Gastrocnemius medialis (tissue), 4 donors: ENCODE measurements around the gene LEKR1.
"Not testable (repeated sequence)": the region's sequence is repeated elsewhere in the genome, so short reads cannot be mapped to it uniquely, and the experiment has no call there.

Experiments
- CTCF ChIP-seq, 5 experiments: fragments of 450-650 bp in 3 of 5; fragments of 200-600 bp in 2 of 5; sonication (generic) in 2 of 5; IDR thresholded peaks in 4 of 5; conservative IDR thresholded peaks in 1 of 5; 1 replicate in 4 of 5; 2 replicates in 1 of 5; pipeline ENCODE4 v1.5.1; 2016 to 2019; ENCODE audit warnings: antibody characterized with exemption in 5 of 5, mild to moderate bottlenecking in 3 of 5, moderate library complexity in 3 of 5
- POLR2A ChIP-seq, 2 donors: fragments of 450-650 bp; IDR thresholded peaks; one replicate each; pipeline ENCODE4 v1.6.1; 2017; ENCODE audit warnings: antibody characterized with exemption in 2 of 2, mild to moderate bottlenecking in 2 of 2, moderate library complexity in 2 of 2

DNA sequence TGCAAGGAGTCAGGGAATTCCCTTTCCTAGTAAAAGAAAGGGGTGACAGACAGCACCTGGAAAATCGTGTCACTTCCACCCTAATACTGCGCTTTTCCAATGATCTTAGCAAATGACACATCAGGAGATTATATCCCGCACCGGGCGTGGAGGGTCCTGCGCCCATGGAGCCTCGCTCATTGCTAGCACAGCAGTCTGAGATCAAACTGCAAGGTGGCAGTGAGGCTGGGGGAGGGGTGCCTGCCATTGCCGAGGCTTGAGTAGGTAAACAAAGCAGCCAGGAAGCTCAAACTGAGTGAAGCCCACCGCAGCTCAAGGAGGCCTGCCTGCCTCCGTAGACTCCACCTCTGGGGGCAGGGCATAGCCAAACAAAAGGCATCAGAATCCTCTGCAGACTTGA lies 140.2 kb downstream of the LEKR1 start:
- TF ChIP-seq CTCF (IDR thresholded peaks at IDR 0.05 in 4 of 5, conservative IDR thresholded peaks at IDR 0.05 in 1 of 5); POLR2A (IDR thresholded peaks at IDR 0.05): not testable (repeated sequence)
